ENCODE results near the gene FNBP1L. TPM values are rescaled to one million over a fixed set of nuclear protein-coding genes. Genes with fewer than 3 reads are reported as not detected.
A peak's percentile ranks its signal among the peaks of the same experiment; 100 is the strongest.

The FNBP1L gene
- total and polyA plus RNA-seq, 2 experiments from 2014 or later, result 56.3 to 132 TPM

- H2AFZ ChIP-seq, result no peak overlapping the region
- no peaks in the 10 kb centered on the region; the same call in 1 of the 2 replicates for H3K79me2 ChIP-seq (replicated peaks; ENCODE audit: insufficient read depth)
- H3F3A ChIP-seq (replicated peaks; ENCODE audit: low read depth), result no peaks in the 10 kb centered on the region
- H3K9me2 ChIP-seq (ENCODE audit: insufficient read depth), result no peaks in the 10 kb centered on the region
- TF ChIP-seq REST (IDR thresholded peaks at IDR 0.05; ENCODE audit: unreplicated experiment), result no peak
- no peak for TF ChIP-seq CREB1 (CRISPR knock-in tag; IDR thresholded peaks at IDR 0.05; ENCODE audit: low read depth)
- TF ChIP-seq ZNF462 (CRISPR knock-in tag; IDR thresholded peaks at IDR 0.05), result no peak
- no peak for TF ChIP-seq JUNB (IDR thresholded peaks at IDR 0.05; ENCODE audit: unreplicated experiment)
- no peak for TF ChIP-seq EZH2phosphoT487 (IDR thresholded peaks at IDR 0.05; ENCODE audit: unreplicated experiment)
- TF ChIP-seq EZH2 (IDR thresholded peaks at IDR 0.05; ENCODE audit: low read depth, unreplicated experiment), result no peak
- no peak for TF ChIP-seq CTCF (conservative IDR thresholded peaks at IDR 0.05; ENCODE audit: low read depth in 2 of 2)
- no peak for TF ChIP-seq ZNF114 (CRISPR knock-in tag; IDR thresholded peaks at IDR 0.05)
- TF ChIP-seq ETS1 (IDR thresholded peaks at IDR 0.05), result no peak
- Mint-ChIP-seq H3K4me1 (peaks cover 13% of the 10 kb centered on the region), H3K27me3 (ENCODE audit: insufficient read depth, low read depth, poor library complexity) (peaks cover 3% of the 10 kb centered on the region), H3K27ac (peak overlapping the region; percentile 31; the same call in 1 of the 2 replicates), H3K4me3 (no peak overlapping the region), H3K36me3 (ENCODE audit: low read depth) (peaks cover 9% of the 10 kb centered on the region; the same call in 2 of the 3 replicates), H3K9me3 (no peaks in the 10 kb centered on the region)
- no peak overlapping the region for H3K4me3 ChIP-seq
- H3K4me2 ChIP-seq, result no peak overlapping the region
- no peak for ATAC-seq
- no peak overlapping the region for H3K27ac ChIP-seq (ENCODE audit: low read depth)
- peaks cover 4% of the 10 kb centered on the region; the same call in 1 of the 2 replicates for H3K36me3 ChIP-seq (ENCODE audit: insufficient read depth)
- H3K27me3 ChIP-seq (ENCODE audit: insufficient read depth), result no peaks in the 10 kb centered on the region
- H3K4me1 ChIP-seq (ENCODE audit: insufficient read depth), result peaks cover 16% of the 10 kb centered on the region; the same call in 1 of the 2 replicates
- no peaks in the 10 kb centered on the region; the same call in 1 of the 2 replicates for H4K20me1 ChIP-seq (replicated peaks; ENCODE audit: insufficient read depth)
- DNase-seq (ENCODE audit: low spot score), result no peak
Observed at GRCh38 chr1:93541045-93541444, 93.1 kb downstream of the FNBP1L start.
